ENCODE measurements around the gene IL4R. TPM values are rescaled to one million over a fixed set of nuclear protein-coding genes. Genes with fewer than 3 reads are reported as not detected.
A peak's percentile ranks its signal among the peaks of the same experiment; 100 is the strongest.

Gene IL4R
- total RNA-seq, 2 donors from 2014 or later, result 30.6 to 31.6 TPM

DNA sequence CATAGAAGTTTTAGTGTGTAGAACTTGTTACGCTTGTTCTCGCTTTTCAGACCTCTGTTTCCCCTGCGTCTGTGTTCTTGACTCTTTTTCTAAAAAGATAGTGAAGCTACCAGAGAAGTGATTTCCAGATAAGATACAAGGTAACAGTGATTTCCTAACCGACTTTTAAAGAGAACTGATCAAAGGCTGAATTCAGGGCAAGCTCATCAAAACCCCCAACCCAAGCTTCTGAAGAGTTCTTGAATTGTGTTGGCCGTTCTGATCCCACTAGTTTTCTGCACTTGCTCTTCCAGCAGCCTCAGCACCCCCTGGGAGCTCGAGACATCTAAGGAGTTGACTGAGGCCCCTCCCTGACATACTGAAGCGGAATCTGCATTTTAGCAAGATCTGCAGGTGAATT, 32.5 kb upstream of the IL4R start:
- Histone ChIP-seq H3K36me3 (ENCODE audit: control insufficient read depth, insufficient read depth, low read length) (no peaks in the 10 kb centered on the region), H3K27ac (ENCODE audit: low read depth, low read length) (no peak overlapping the region), H3K4me1 (ENCODE audit: control insufficient read depth, insufficient read depth, low read length) (peaks cover 5% of the 10 kb centered on the region), H3K4me3 (ENCODE audit: low read length) (no peak overlapping the region), H3K27me3 (ENCODE audit: control insufficient read depth, insufficient read depth, low read length, poor library complexity, severe bottlenecking) (no peaks in the 10 kb centered on the region), H3K9ac (ENCODE audit: extremely low read depth, low read length, poor library complexity, severe bottlenecking) (no peak overlapping the region), H3K9me3 (ENCODE audit: control insufficient read depth, low read length) (no peaks in the 10 kb centered on the region)
- TF ChIP-seq, protein P1, sequence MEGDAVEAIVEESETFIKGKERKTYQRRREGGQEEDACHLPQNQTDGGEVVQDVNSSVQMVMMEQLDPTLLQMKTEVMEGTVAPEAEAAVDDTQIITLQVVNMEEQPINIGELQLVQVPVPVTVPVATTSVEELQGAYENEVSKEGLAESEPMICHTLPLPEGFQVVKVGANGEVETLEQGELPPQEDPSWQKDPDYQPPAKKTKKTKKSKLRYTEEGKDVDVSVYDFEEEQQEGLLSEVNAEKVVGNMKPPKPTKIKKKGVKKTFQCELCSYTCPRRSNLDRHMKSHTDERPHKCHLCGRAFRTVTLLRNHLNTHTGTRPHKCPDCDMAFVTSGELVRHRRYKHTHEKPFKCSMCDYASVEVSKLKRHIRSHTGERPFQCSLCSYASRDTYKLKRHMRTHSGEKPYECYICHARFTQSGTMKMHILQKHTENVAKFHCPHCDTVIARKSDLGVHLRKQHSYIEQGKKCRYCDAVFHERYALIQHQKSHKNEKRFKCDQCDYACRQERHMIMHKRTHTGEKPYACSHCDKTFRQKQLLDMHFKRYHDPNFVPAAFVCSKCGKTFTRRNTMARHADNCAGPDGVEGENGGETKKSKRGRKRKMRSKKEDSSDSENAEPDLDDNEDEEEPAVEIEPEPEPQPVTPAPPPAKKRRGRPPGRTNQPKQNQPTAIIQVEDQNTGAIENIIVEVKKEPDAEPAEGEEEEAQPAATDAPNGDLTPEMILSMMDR (conservative IDR thresholded peaks at IDR 0.05), result no peak
- no peaks in the 10 kb centered on the region for H3K27me3 Mint-ChIP-seq (ENCODE audit: insufficient read depth)
- H3K4me1 Mint-ChIP-seq, result peaks cover 10% of the 10 kb centered on the region
- H3K27ac Mint-ChIP-seq, result no peak overlapping the region
- DNase-seq, result peak; percentile 66
- no peak overlapping the region for H3K4me3 Mint-ChIP-seq
- WGBS, 2 experiments (ENCODE audit: insufficient coverage in 1 of 2, insufficient read length in 1 of 2), result 64 to 71% methylated on average over 5 to 7 of the region's 7 CpGs
- no peaks in the 10 kb centered on the region for H3K9me3 Mint-ChIP-seq
- H3K36me3 Mint-ChIP-seq (ENCODE audit: low read depth), result no peaks in the 10 kb centered on the region

DNA sequence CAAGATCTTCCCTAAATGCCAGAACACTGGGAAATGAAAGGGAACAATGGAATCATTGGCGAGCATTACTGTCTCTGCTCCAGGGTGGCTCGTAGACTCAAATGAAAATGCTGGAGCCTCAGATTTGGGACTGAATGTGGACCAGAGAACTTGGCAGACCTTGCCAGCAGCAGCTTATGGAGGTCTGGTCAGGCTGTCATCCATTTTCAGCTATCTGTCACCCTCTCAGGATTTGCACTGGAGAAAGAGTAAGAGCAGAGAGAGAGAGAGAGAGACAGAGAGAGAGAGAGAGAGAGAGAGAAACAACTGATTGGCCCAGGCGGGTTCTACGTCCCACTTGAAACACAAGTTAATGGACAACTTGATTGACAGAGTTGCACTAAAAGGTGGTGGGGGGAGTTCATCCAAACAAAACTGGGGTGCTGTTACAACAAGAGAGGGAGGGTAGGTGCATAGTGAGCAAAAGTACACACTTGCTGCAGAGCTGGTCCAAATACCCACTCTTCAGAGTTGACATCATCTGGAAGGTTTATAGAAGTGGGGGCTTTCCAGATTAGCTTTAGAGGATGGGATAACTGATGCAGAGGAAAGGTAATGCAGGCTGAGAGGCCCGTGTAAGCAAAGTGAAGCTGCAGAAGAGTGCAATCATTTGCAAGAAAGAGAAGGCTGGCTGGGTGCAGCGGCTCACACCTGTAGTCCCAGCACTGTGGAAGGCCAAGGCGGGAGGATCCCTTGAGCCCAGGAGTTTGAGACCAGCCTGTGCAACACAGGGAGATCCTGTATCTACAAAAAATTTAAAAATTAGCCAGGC, 28.7 kb upstream of the IL4R start:
- H3K27me3 ChIP-seq (ENCODE audit: control insufficient read depth, insufficient read depth, low read length, poor library complexity, severe bottlenecking), result no peaks in the 10 kb centered on the region
- 88 to 94% methylated on average over 7 of the region's 7 CpGs for WGBS, 2 experiments (ENCODE audit: insufficient coverage in 1 of 2, insufficient read length in 1 of 2)
- H3K4me3 ChIP-seq (ENCODE audit: low read length), result no peak overlapping the region
- H3K27ac Mint-ChIP-seq, result no peak overlapping the region
- H3K36me3 ChIP-seq (ENCODE audit: control insufficient read depth, insufficient read depth, low read length), result no peaks in the 10 kb centered on the region
- no peaks in the 10 kb centered on the region for H3K9me3 ChIP-seq (ENCODE audit: control insufficient read depth, low read length)
- peaks cover 5% of the 10 kb centered on the region for H3K4me1 ChIP-seq (ENCODE audit: control insufficient read depth, insufficient read depth, low read length)
- no peaks in the 10 kb centered on the region for H3K36me3 Mint-ChIP-seq (ENCODE audit: low read depth)
- no peak overlapping the region for H3K9ac ChIP-seq (ENCODE audit: extremely low read depth, low read length, poor library complexity, severe bottlenecking)
- H3K9me3 Mint-ChIP-seq, result no peaks in the 10 kb centered on the region
- TF ChIP-seq, protein P1 (conservative IDR thresholded peaks at IDR 0.05), result no peak
- no peak overlapping the region for H3K27ac ChIP-seq (ENCODE audit: low read depth, low read length)
- H3K4me3 Mint-ChIP-seq, result no peak overlapping the region
- H3K27me3 Mint-ChIP-seq (ENCODE audit: insufficient read depth), result no peaks in the 10 kb centered on the region
- H3K4me1 Mint-ChIP-seq, result peaks cover 10% of the 10 kb centered on the region
- no peak for DNase-seq

DNA sequence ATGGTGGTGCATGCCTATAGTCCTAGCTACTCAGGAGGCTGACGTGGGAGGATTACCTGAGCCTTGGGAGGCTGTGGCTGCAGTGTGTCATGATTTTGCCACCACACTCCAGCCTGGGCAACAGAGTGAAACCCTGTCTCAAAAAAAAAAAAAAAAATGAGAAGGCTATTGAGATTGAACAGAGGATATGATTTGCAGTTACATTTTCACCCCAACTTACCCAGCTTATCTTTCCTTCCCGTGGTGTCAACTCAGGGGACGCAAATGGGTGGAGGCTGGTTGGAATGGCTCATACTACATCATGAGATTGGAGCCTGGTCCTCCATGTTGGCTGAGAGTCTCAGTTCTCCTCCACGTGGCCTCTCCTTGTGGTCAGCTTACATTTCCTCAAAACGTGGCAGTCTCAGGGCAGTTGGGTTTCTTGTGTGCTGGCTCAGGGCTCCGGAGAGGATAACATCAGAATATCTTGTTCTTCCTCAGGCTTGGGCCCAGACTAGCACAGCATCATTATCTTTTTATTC, 28.0 kb upstream of the IL4R start:
- H3K36me3 ChIP-seq (ENCODE audit: control insufficient read depth, insufficient read depth, low read length), result no peaks in the 10 kb centered on the region
- H3K4me3 ChIP-seq (ENCODE audit: low read length), result no peak overlapping the region
- H3K27me3 ChIP-seq (ENCODE audit: control insufficient read depth, insufficient read depth, low read length, poor library complexity, severe bottlenecking), result no peaks in the 10 kb centered on the region
- peaks cover 10% of the 10 kb centered on the region for H3K4me1 Mint-ChIP-seq
- peaks cover 4% of the 10 kb centered on the region for H3K4me1 ChIP-seq (ENCODE audit: control insufficient read depth, insufficient read depth, low read length)
- H3K27me3 Mint-ChIP-seq (ENCODE audit: insufficient read depth), result no peaks in the 10 kb centered on the region
- H3K27ac ChIP-seq (ENCODE audit: low read depth, low read length), result no peak overlapping the region
- H3K9me3 ChIP-seq (ENCODE audit: control insufficient read depth, low read length), result no peaks in the 10 kb centered on the region
- no peaks in the 10 kb centered on the region for H3K9me3 Mint-ChIP-seq
- H3K9ac ChIP-seq (ENCODE audit: extremely low read depth, low read length, poor library complexity, severe bottlenecking), result no peak overlapping the region
- 92 to 94% methylated on average over 5 to 6 of the region's 6 CpGs for WGBS, 2 experiments (ENCODE audit: insufficient coverage in 1 of 2, insufficient read length in 1 of 2)
- TF ChIP-seq, protein P1 (conservative IDR thresholded peaks at IDR 0.05), result no peak
- H3K36me3 Mint-ChIP-seq (ENCODE audit: low read depth), result no peaks in the 10 kb centered on the region
- no peak overlapping the region for H3K27ac Mint-ChIP-seq
- no peak overlapping the region for H3K4me3 Mint-ChIP-seq
- no peak for DNase-seq

Measured in endodermal cell (in vitro differentiated cells).